Ovary (tissue), 9 donors: ENCODE data around the gene VPS8. TPM values are rescaled to one million over a fixed set of nuclear protein-coding genes. Genes with fewer than 3 reads are reported as not detected.

Experiments
- DNase-seq, 5 donors: peaks; one replicate each; pipeline ENCODE4 v3.0.0-alpha.2; 2019 to 2020
- H3K27ac ChIP-seq, 2 donors: fragments of 200-600 bp; one replicate each; pipeline versions ENCODE4 v1.5.1 to v1.8.0; 2019 to 2022
- H3K27me3 ChIP-seq: fragments of 200-600 bp; one replicate; pipeline ENCODE4 v1.8.0; 2022
- H3K36me3 ChIP-seq: fragments of 200-600 bp; sonication (generic); one replicate; pipeline ENCODE4 v1.5.1; 2019
- H3K4me1 ChIP-seq: one replicate; pipeline ENCODE4 v1.8.1; 2013; ENCODE audit warnings: mild to moderate bottlenecking, moderate library complexity; ENCODE audit not compliant: insufficient read depth
- H3K4me3 ChIP-seq: fragments of 200-600 bp; sonication (generic); one replicate; pipeline ENCODE4 v1.5.1; 2017
- H3K9me3 ChIP-seq, 2 donors: fragments of 200-600 bp in 1 of 2; sonication (generic) in 1 of 2; one replicate each; pipeline versions ENCODE4 v1.5.1 to v1.8.1; 2013 to 2019; ENCODE audit warnings: mild to moderate bottlenecking in 1 of 2, moderate library complexity in 1 of 2
- CTCF ChIP-seq, 3 donors: fragments of 450-650 bp in 2 of 3; fragments of 200-600 bp in 1 of 3; IDR thresholded peaks; one replicate each; pipeline versions ENCODE4 v1.5.1 to v1.8.0; 2016 to 2022; ENCODE audit warnings: antibody characterized with exemption in 3 of 3, mild to moderate bottlenecking in 1 of 3
- EP300 ChIP-seq: sonication (generic); formaldehyde crosslinking; IDR thresholded peaks from one replicate; pipeline ENCODE4 v1.6.1; 2017; ENCODE audit warnings: antibody characterized with exemption
- POLR2A ChIP-seq: fragments of 450-650 bp; IDR thresholded peaks from one replicate; pipeline ENCODE4 v1.6.1; 2017; ENCODE audit warnings: antibody characterized with exemption, mild to moderate bottlenecking, moderate library complexity
- WGBS, 3 donors: extraction: QIAGEN DNeasy Blood & Tissue Kit in 1 of 3; methylation state at CpG; one replicate each; pipeline versions ENCODE4 v1.1.5 to v1.1.7; 2013 to 2017; 5-methylcytosine and 5-hydroxymethylcytosine counted together
- intact Hi-C, 4 donors: fragments of 100-400 bp; cut with DNase I; formaldehyde crosslinking; loops; one replicate each; pipeline versions ENCODE4 v1.11.0 to v1.15.1; 2022 to 2023
- polyA plus RNA-seq, 2 donors: library from polyadenylated mRNA; stranded (reverse); fragments of 200-250 nt in 1 of 2; fragments of 350-450 nt in 1 of 2; fragmentation: Illumina TruSeq in 1 of 2; extraction: RNeasy Lipid Tissue Mini Kit (QIAGEN cat#74804) in 1 of 2; gene quantifications; one replicate each; pipeline ENCODE4 v1.2.3, GENCODE V29; 2013 to 2014
- total RNA-seq, 7 donors: library from RNA; depleted of rRNA in 2 of 7; stranded (reverse); fragments of >200 nt in 2 of 7; fragmentation: NEBNext Ultra II Directional in 3 of 7; extraction: Animal tissue kit (Norgen Biotek cat#: 25700) in 3 of 7; gene quantifications; one replicate each; pipeline versions ENCODE4 v1.1.0 to v1.2.4, GENCODE V29; 2016 to 2023
- donor health status: DM: no; HTN: no; CAD: no; lungs with moderate emphysema.
- donor health status: DM: no; HTN: no; CAD: no.
- donor health status: Bipolar disorder and iron deficiency.
- donor health status: DM: yes; HTN: yes; CAD: no.
- donor health status: DM: no; HTN: no; CAD: no.
- donor health status: DM: yes; HTN: yes; CAD: no.

Gene VPS8
- total and polyA plus RNA-seq, 9 donors: 15.0 to 58.8 (median 42.7) TPM

- no peak for DNase-seq
- Histone ChIP-seq H3K36me3 (no peaks in the 10 kb centered on the region), H3K4me1 (no peaks in the 10 kb centered on the region), H3K27me3 (no peaks in the 10 kb centered on the region), H3K4me3 (no peak overlapping the region), H3K9me3 (no peaks in the 10 kb centered on the region), H3K27ac (no peak overlapping the region)
- TF ChIP-seq EP300 (no peak), CTCF (IDR thresholded peaks at IDR 0.05) (no peak), POLR2A (no peak)
- intact Hi-C loops: no loop called here
- WGBS, 3 donors: 49 to 52% (median 52%) methylated on average over 4 of the region's 4 CpGs
Measured at GRCh38 chr3:184801241-184801785, 10.7 kb upstream of the VPS8 start.

- TF ChIP-seq EP300: no peak
- TF ChIP-seq CTCF (IDR thresholded peaks at IDR 0.05): no peak
- TF ChIP-seq POLR2A: no peak
- H3K9me3 ChIP-seq: no peaks in the 10 kb centered on the region
- no peak for DNase-seq
- no peaks in the 10 kb centered on the region for H3K36me3 ChIP-seq
- no peaks in the 10 kb centered on the region for H3K4me1 ChIP-seq
- WGBS, 3 donors: 96 to 97% (median 97%) methylated on average over 4 of the region's 4 CpGs
- H3K27me3 ChIP-seq: no peaks in the 10 kb centered on the region
- no peak overlapping the region for H3K4me3 ChIP-seq
- no peak overlapping the region for H3K27ac ChIP-seq
- intact Hi-C loops: no loop called here
Measured at GRCh38 chr3:184802150-184802549, 9.8 kb upstream of the VPS8 start.

- WGBS, 3 donors: 91 to 100% (median 94%) methylated on average over 1 of the region's 1 CpG
- no peaks in the 10 kb centered on the region for H3K9me3 ChIP-seq
- TF ChIP-seq EP300 (no peak), CTCF (IDR thresholded peaks at IDR 0.05) (no peak), POLR2A (no peak)
- no peaks in the 10 kb centered on the region for H3K36me3 ChIP-seq
- DNase-seq: no peak
- H3K4me3 ChIP-seq: no peak overlapping the region
- intact Hi-C loops: no loop called here
- no peak overlapping the region for H3K27ac ChIP-seq
- no peaks in the 10 kb centered on the region for H3K27me3 ChIP-seq
- no peaks in the 10 kb centered on the region for H3K4me1 ChIP-seq
Measured at GRCh38 chr3:184804801-184805200, 7.2 kb upstream of the VPS8 start.

GRCh38 chr3:184805351-184806038 is 6.5 kb upstream of the VPS8 start:
- DNase-seq: no peak

More at GRCh38 chr3:184805351-184806038, 6.5 kb upstream of the VPS8 start:
- intact Hi-C loops: no loop called here
- WGBS, 3 donors: 66 to 77% (median 70%) methylated on average over 3 of the region's 3 CpGs
- TF ChIP-seq POLR2A (no peak), EP300 (no peak), CTCF (IDR thresholded peaks at IDR 0.05) (no peak)
- Histone ChIP-seq H3K4me3 (no peak overlapping the region), H3K36me3 (no peaks in the 10 kb centered on the region), H3K4me1 (no peaks in the 10 kb centered on the region), H3K27ac (no peak overlapping the region), H3K9me3 (no peaks in the 10 kb centered on the region), H3K27me3 (no peaks in the 10 kb centered on the region)
